Fibroblast of peridontal ligament (primary cell): ENCODE results near the gene CFAP74.
"Not testable (repeated sequence)": the region's sequence is repeated elsewhere in the genome, so short reads cannot be mapped to it uniquely, and the experiment has no call there.

ENCODE experiments used
- DNase-seq: peaks from one replicate; pipeline ENCODE4 v3.0.0-alpha.2; 2010; ENCODE audit errors: extremely low read depth

Gene CFAP74

DNA sequence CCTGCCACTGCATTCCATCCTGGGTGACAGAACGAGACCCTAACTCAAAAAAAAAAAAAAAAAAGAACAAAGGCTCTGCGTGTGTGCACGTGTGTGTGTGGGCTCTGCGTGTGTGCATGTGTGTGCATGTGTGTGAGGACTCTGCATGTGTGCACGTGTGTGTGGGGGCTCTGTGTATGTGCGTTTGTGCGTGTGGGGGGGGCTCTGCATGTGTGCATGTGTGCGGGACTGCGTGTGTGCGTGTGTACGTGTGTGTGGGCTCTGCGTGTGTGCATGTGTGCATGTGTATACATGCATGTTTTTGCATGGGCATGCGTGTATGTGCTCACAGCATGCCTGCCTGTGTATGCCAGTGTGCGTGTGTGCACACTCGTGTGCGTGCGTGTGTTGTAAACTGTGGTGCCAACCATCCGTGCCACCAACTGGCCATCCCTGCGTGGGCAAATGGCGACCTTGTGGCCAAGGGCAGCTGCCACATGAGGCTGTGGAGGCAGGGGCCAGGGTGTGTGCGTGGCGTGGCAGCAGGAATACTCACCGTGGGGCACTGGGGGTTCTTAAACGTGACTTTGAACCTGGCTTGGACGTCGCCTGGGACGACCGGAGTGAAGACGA is 57.7 kb downstream of the CFAP74 start:
- no peak for DNase-seq

DNA sequence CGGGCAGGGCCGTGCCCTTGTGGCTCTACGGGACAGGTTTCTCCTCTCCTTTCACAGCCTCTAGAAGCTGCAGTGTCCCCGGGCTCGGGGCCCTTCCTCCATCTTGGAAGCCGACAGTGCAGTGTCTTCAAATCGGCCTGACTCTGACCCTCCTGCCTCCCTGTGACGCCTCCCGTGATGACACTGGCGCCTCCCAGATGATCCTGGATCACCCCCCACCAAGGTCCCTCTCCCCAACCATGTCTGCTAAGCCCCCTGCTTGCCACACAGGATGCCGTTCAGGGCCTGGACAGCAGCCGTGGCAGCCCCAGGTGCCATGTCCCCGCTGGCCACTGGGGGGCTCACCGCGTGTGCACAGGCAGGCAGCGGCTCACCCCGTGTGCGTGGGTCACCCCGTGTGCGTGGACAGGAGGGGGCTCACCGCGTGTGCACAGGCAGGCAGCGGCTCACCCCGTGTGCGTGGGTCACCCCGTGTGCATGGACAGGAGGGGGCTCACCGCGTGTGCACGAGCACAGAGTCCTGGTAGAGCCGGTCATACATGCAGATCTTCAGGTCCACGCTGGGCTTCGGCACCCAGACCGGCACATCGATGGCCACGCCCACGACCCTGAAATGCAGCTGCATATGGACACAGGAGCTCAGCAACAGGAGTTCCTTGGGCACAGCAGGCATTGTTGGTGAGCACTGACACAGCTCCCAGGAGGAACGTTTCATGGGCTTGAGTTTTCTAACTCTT is 59.6 kb downstream of the CFAP74 start:
- DNase-seq = no peak

DNA sequence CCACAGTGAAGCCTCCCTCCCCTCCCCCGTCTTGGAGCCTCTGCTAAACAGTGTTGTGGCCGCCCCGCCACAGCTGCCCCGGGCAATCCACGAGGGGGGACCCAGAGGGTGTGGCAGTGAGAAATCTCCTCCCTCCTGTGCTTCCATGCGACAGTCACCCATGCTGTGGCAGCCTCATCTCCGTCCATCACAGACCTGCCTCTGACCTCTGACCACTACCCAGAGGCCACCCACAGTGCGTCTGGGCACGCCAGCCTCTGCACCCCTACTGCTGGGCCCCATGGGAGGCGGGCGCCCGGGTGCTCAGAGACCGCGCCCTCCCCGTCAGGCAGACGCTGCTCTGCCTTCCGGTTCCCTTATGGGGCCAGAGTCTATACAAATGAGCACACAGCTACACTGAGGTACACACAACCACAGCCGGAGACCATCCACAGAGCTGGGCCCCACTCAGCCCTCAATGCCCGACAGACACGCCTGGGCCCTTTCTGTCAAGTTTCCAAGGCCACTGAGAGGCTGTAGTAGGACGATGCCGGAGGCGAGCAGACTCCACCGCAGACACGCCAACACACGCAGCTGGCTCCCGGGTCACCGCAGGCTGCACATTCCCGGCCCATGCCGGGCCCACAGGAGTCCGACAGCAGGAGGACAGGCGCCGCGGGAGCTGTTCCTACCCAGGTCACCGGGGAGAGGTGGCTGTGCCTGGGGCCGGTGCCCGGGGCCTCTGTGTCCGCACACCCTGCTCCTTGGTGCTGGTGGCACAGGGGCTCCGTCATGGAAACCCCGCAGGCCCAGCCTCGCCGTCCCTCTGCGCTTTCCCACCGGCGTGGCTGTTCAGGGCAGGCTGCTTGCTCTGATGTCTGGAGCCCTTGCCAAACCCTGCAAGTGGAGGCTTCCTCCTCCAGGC is 60.6 kb downstream of the CFAP74 start:
- DNase-seq = no peak

DNA sequence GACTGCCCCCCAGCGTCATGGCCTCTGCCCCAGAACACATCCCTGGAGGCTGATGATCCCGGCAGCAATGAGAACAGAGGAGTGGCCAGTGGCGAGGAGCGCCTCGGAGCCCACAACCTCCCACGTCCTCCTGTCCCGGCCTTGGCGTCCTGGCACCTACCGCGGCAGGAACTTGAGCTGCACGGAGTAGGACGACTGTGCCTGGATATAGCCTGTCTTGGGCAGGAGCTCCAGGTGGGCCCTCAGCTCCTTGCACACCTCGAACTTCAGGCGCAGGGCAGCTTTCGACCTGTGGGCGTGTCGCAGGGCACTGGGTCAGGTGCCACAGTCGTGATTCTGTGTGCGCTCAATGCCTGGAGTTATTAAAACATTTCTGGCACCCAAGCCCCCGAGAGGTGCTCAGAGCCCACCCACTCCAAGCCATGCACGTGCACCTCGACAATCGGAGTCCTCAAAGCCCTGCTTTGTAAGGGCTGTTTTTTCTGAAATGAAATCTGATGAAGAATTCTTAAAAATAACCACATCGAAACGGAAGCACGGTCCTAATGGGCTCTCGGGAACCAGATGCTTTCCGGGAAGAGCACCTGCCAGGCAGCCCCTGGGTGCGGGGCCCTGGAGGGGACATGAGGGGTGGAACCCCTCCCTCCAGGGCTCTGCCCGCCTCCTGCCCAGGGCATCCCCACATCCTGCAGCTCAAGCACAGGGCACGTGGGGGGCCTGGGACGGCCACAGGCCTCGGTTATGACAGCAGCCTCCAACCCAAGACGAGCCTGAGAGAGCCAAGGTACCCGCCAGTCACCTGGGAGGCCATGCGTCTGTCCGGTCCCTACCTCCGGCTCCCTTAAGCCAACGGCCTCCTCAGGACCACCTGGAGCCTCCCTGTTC is 61.5 kb downstream of the CFAP74 start:
- no peak for DNase-seq

DNA sequence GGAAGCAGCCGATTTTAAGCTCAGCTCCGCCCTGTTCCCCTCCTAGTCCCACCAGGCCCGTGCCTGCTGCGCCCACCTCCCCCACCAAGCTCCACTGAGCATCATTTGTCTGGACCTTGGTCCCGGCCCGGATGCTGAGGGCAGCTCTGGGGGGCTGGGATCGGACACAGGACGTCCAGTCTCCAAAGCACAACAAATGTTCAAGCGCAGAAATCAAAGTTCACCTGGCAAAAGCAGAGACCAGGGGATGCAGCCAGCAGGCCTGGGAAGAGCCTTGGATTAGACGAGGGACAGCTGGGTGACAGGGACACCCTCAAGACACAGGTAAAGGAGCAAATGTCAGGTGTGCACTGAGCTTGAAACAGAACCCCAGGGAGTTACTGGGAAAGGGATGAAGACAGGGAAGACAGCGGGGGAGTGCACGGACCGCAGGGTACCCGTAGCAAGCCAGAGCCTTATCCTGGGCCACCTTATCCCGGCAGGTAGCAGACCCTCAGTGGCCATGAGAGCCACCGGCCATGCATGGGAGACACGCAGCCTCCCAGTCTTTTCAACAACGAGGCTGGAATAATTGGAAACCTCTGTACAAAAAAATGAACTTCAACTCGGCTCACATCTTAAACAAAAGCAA is 62.3 kb downstream of the CFAP74 start:
- no peak for DNase-seq

DNA sequence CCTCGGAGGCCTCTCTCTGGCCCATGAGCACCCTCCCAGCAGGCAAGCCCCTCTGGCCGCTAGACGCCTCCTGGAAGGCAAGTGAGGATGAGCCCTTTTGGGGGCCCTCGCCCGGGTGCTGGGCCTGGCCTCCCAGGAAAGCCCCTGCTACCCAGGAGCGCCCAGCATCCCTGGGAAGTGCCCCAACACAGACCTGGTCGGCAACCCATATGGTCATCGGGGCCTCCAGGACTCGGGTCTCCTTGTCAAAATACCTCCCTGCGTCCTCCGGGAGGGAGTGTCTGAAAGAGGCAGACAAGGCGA is 63.5 kb downstream of the CFAP74 start:
- no peak for DNase-seq

DNA sequence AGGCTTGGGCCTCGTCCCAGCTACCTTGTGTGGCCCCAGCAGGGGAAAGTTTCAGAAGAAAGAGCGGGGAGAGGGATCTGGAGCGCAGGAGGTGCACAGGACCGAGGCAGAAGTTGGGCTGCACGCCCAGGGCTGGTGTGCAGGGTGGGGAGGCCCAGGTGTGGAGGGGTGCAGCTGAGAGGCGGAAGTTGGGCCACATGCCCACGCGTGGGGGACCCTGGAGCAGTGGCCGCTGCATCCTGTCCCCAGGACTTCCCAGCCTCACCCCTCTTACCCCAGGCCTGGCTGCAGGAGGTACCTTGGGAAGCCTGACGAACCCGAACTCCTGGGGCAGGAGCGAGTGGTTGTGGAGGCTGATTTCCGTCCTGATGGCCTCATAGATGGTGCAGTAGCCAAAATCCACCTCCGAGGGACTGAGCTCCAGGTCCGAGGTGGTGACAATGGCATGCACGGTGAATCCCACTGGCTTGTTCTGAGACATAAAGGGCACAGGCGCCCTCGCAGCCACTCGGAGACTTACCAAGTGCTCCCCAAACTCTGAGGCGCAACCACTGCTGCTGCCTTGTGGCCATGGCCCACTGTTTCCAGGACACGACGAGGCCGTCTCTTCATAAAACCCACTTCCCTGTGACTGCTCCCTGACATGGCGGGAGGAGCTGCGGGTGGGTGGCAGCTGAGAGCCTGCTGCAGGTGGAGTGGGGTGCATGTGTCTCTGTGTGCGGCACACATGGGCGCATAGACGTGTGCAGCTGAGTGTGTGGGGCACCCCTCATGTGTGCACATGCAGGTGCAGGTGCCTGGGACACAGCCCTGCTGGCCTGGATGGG is 64.1 kb downstream of the CFAP74 start:
- DNase-seq = no peak

DNA sequence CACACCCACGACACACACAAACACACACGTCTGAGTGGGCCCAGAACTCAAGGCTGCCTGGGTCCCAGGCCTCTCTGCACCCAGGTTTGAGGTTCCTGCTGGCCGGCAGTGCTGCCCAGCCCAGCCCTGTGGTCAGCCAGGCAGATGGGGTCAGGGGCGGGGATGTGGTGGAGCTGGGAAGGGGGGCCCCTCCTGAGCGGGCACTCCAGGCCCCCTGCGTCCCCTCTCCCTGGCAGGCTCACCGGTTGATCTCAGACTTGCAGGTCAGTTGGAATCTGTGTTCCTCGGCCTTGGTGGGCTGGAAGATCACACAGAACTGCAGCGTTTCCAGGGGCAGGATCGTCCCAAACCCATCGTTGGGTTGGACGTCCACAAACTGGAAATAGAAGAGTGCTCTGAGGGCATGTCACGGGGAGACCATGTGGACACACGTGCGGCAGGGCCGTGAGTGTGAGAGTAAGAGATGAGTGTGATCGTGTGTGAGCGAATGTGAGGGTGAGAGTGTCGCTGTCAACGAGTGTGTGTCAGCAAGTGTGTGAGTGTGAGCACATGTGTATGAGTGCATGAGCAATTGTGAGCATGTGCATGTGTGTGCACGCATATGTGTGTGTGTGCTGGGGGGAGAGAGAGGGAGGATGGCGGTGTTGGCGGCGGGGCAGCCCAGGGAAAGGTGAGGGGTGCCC is 64.8 kb downstream of the CFAP74 start:
- no peak for DNase-seq

DNA sequence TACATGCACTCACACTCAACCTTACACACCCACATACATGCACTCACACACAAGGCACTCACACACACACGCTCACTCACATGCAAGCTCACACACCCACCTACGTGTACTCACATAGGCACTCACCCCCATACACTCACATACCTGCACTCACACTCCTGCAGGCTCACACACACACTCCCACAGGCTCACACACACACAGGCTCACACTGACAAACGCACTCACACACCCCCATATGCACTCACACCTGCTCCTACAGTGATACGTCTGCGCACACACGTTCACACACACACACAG is 65.4 kb downstream of the CFAP74 start:
- no peak for DNase-seq

DNA sequence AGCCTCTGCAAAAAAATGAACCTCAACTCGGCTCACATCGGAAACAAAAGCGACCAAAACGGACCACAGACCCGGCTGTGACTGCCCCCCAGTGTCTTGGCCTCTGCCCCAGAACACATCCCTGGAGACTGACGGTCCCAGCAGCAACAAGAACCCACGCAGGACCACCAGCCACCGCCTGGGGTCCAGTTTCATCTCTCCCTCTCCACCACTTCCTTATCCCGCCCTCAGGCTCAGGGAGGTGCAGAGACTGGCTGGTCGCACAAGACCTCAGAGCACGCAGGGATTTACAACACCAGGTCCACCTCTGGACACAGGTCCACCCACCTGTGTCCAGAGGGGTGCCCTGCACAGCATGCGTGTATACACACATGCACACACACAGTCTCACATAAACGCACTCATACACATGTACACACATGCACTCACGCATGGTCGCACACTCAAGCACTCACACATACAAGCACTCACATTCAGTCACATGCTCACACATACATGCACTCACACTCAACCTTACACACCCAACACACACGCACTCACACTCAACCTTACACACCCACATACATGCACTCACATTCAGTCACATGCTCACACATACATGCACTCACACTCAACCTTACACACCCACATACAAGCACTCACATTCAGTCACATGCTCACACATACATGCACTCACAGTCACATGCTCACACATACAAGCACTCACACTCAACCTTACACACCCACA is 65.9 kb downstream of the CFAP74 start:
- DNase-seq = no peak

DNA sequence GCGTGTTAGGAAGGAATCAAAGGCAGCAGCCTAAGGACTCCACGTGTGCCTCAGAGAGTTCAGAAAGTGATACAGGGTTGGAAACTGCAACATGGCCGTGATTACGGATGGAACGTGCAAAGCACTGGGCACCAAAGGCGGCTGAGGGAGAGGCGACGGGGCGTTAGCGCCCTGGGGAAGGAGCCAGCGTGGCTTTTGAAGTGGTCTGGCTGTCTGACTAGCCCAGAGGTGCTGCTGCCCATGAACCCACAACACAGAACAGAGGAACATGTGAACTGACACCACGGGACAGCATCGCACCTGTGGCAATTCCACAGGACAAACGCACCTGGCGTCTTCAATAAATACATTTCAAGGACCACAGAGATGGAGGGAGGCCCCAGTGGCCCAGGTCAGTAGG is 66.5 kb downstream of the CFAP74 start:
- DNase-seq = no peak

DNA sequence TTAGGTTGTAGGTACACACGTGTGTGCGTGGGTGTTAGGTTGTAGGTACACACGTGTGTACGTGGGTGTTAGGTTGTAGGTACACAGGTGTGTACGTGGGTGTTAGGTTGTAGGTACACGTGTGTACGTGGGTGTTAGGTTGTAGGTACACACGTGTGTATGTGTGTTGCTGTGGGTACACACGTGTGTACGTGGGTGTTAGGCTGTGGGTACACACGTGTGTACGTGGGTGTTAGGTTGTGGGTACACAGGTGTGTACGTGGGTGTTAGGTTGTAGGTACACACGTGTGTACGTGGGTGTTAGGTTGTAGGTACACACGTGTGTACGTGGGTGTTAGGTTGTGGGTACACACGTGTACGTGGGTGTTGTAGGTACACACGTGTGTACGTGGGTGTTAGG is 68.7 kb downstream of the CFAP74 start:
- DNase-seq = not testable (repeated sequence)

DNA sequence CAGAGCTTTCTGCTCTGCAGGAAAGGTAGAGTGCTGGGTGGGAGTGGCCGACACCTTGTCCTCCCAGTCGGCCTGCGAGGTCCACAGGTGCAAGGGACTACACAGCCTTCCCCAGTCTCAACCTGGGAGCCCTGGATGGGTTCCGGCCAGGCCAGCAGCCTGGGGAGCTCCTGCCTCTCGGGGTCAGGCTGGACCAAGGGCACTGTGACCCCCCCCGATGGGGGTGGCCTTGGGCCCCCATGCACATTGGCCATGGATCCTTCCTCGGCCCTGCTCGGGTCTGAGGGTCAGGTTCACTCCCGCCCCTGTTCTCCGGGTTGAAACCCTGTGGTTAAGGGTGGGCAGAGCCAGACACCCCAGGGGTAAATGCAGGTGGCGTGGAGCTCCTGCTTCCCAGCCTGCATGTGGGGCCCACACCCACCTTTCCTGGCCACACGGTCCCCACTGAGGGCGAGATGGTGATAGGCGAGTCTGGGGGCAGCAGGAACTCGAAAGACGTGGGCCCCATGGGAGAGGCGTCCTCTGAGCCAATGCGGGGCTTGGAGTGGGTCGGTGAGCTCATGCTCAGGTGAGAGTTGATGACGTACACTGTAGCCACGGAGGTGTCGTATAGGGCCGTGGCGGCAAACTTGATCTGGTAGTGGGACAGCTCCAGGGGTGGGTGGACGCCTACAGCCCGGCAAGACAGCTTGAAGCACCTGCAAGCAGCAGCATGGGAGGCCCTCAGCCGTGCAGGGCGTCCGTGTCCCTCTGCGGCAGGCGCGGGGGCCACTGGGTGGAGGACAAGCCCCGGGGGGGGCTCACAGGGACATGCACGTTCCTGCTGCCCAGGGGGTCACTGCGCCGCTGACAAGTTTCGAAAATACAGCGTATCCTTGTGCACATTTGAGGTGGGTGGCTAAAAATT is 73.7 kb downstream of the CFAP74 start:
- no peak for DNase-seq

DNA sequence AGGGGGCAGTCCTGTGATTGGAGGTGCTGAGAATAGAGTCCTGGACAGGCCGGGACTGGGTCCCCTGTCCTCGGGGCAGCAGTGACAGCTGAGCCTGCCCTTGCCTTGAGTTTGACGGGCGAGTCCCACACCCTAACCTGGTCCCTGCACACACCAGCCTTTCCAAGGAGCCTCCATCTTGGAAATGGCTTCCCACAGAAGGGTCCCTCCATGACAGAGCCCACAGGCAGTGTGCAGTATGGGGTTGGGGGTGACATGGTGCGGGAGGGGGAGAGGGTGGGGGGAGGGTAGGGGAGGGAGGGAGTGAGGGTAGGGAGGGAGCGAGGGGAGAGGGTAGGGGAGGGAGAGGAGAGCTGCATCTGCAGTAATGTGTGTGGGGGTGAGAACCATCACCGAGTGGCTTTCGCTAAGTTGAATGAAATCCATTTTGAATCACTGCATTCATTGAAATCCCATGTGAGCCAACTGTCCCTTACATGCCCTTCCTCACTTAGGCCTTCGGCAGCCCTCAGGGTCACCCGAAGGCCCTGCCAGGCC is 74.4 kb downstream of the CFAP74 start:
- DNase-seq = no peak

DNA sequence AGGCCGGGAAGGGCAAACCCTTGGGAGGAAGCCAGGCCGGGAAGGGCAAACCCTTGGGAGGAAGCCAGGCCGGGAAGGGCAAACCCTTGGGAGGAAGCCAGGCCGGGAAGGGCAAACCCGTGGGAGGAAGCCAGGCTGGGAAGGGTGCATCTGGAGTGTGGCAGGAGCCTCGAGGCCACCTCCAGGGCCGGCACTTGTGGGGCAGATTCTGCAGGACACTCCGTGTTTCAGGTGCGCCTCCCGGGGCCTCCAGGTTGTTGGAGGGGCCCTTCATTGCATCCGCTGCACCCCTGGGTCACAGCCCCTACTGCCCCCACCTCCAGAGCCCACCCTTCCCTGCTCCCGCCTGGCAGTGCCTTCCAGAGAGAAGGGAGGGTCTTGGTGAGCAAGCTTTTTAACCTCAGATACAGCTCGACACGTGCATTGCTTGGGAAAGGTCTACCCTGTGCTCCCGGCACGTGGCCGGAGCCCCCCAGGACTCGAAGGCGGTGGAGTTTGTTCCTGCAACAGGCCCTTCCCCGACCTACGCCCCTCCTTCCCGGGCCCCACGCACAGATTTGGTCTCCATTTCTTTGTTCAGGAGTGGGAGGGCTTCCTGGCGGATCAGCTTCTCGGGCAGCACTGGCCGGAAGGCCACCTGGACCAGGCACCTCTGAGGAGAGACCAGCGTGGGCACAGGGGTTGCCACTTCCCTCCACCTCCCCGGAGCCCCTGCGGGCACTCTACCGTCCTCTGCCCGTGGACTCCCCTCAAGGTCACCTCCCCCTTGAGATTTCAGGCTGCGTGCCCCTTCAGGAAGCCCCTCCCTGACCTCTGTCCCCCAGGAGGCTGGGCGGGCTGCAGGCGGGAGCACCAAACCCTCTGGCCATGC is 75.1 kb downstream of the CFAP74 start:
- DNase-seq = no peak

DNA sequence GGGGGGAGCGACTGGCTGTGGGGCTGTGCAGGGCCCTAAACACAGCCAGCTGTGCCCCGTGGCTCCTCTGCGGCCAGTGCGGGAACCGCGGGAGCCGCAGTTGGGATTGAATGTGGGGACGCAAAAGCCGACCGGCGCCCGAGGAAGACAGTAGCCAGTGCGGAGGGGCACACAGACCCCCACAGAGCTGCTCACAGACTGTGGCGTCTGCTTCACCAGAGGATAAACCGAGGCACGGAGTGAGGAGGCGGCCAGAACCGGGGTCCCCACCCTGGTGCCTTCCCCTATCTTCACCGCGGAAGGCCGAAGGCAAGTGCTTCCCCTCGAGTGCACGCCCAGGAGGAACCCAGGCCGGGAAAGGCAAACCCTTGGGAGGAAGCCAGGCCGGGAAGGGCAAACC is 75.8 kb downstream of the CFAP74 start:
- DNase-seq = no peak
